Tibial nerve (tissue), 4 donors: ENCODE data around the gene EIF4ENIF1.
"Not testable (repeated sequence)": the region's sequence is repeated elsewhere in the genome, so short reads cannot be mapped to it uniquely, and the experiment has no call there.

ENCODE experiments used
- CTCF ChIP-seq, 5 experiments: fragments of 200-600 bp in 3 of 5; fragments of 450-650 bp in 2 of 5; sonication (generic) in 3 of 5; IDR thresholded peaks; one replicate each; pipeline ENCODE4 v1.5.1; 2016 to 2019; ENCODE audit warnings: antibody characterized with exemption in 5 of 5, mild to moderate bottlenecking in 3 of 5, moderate library complexity in 2 of 5
- EP300 ChIP-seq, 2 donors: sonication (generic); formaldehyde crosslinking; IDR thresholded peaks; one replicate each; pipeline ENCODE4 v1.6.1; 2017; ENCODE audit warnings: antibody characterized with exemption in 2 of 2, mild to moderate bottlenecking in 1 of 2
- POLR2A ChIP-seq, 2 donors: fragments of 450-650 bp; IDR thresholded peaks; one replicate each; pipeline ENCODE4 v1.6.1; 2017; ENCODE audit warnings: antibody characterized with exemption in 2 of 2, mild to moderate bottlenecking in 2 of 2, moderate library complexity in 2 of 2

DNA sequence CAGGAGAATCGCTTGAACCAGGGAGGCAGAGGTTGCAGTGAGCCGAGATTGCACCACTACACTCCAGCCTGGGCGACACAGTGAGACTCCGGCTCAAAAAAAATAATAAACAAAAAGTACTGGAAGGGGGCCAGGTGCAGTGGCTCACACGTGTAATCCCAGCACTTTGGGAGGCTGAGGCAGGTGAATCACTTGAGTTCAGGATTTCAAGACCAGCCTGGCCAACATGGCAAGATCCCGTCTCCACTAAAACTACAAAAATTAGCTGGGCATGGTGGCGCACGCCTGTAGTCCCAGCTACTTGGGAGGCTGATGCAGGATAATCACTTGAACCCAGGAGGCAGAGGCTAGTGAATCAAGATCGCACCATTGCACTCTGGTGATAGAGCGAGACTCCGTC is 3.3 kb downstream of the EIF4ENIF1 start:
- TF ChIP-seq CTCF, POLR2A, EP300 (IDR thresholded peaks at IDR 0.05): not testable (repeated sequence)
